Natural killer cell (primary cell): ENCODE data around the gene GRAMD4. TPM values are rescaled to one million over a fixed set of nuclear protein-coding genes. Genes with fewer than 3 reads are reported as not detected.

Experiments
- ATAC-seq, 3 donors: fragments of 150-1000 bp in 2 of 3; fragments of 200-7000 bp in 1 of 3; cut with Tn5 transposase; 1 replicate in 1 of 3; 2 replicates in 2 of 3; pipeline ENCODE4 v1.10.0; 2021; ENCODE audit warnings: mild to moderate bottlenecking in 2 of 3, moderate library complexity in 2 of 3
- DNase-seq, 2 donors: peaks; one replicate each; pipeline versions ENCODE4 v3.0.0 to v3.0.0-alpha.2; 2013 to 2021; ENCODE audit warnings: mixed read lengths in 1 of 2
- H3K27ac ChIP-seq: one replicate; pipeline ENCODE4 v1.5.1; 2013; ENCODE audit warnings: mild to moderate bottlenecking, low read length
- H3K27me3 ChIP-seq: one replicate; pipeline ENCODE4 v1.6.1; 2013; ENCODE audit warnings: low read length; ENCODE audit not compliant: control insufficient read depth, insufficient read depth
- H3K36me3 ChIP-seq: one replicate; pipeline ENCODE4 v1.6.1; 2013; ENCODE audit warnings: low read length; ENCODE audit not compliant: control insufficient read depth, insufficient read depth
- H3K4me1 ChIP-seq: one replicate; pipeline ENCODE4 v1.6.1; 2013; ENCODE audit warnings: low read length; ENCODE audit not compliant: control insufficient read depth, insufficient read depth
- H3K4me3 ChIP-seq: one replicate; pipeline ENCODE4 v1.5.1; 2013; ENCODE audit warnings: low read length
- H3K9me3 ChIP-seq: one replicate; pipeline ENCODE4 v1.6.1; 2013; ENCODE audit warnings: low read length; ENCODE audit not compliant: control insufficient read depth, insufficient read depth
- H3K27ac Mint-ChIP-seq, 2 donors: one replicate each; pipeline ENCODE4 v1.8.0; 2022; ENCODE audit warnings: mild to moderate bottlenecking in 2 of 2, mixed read lengths in 2 of 2, moderate library complexity in 1 of 2
- H3K27me3 Mint-ChIP-seq, 2 donors: one replicate each; pipeline ENCODE4 v1.8.0; 2022; ENCODE audit warnings: low read depth in 2 of 2, mixed read lengths in 2 of 2
- H3K36me3 Mint-ChIP-seq: one replicate; pipeline ENCODE4 v1.8.0; 2022; ENCODE audit warnings: mixed read lengths
- H3K4me1 Mint-ChIP-seq, 2 donors: one replicate each; pipeline ENCODE4 v1.8.0; 2022; ENCODE audit warnings: mixed read lengths in 2 of 2
- H3K4me3 Mint-ChIP-seq: one replicate; pipeline ENCODE4 v1.8.0; 2022; ENCODE audit warnings: mild to moderate bottlenecking, moderate library complexity, mixed read lengths
- H3K9me3 Mint-ChIP-seq, 2 donors: one replicate each; pipeline ENCODE4 v1.8.0; 2022; ENCODE audit warnings: mixed read lengths in 2 of 2
- WGBS: methylation state at CpG from one replicate; pipeline ENCODE4 v1.1.7; 2013; ENCODE audit warnings: missing lambda C conversion rate; ENCODE audit not compliant: insufficient coverage; 5-methylcytosine and 5-hydroxymethylcytosine counted together
- intact Hi-C: fragments of 100-400 bp; cut with micrococcal nuclease; formaldehyde crosslinking; loops from one replicate; pipeline ENCODE4 v1.14.2; 2022
- total RNA-seq, 4 donors: library from RNA; stranded (reverse); fragments of 120-200 nt in 1 of 4; gene quantifications; one replicate each; pipeline versions ENCODE4 v1.2.3 to v1.2.4, GENCODE V29; 2013 to 2022
- TF ChIP-seq, protein P1 (sequence below): fragments of 200-600 bp; IDR thresholded peaks from one replicate; pipeline ENCODE4 v1.8.0; 2022; ENCODE audit warnings: antibody characterized with exemption

Gene GRAMD4
- total RNA-seq, 3 donors from 2014 or later (not counting 1 experiment from before 2014, with no cell fraction given), result 30.0 to 78.5 (median 41.6) TPM

- ATAC-seq (peak; percentile 86 to 90 (median 88)), DNase-seq (peak; percentile 28 to 60)
- Mint-ChIP-seq H3K27me3 (no peaks in the 10 kb centered on the region), H3K27ac (peak overlapping the region; percentile 81 to 86), H3K36me3 (no peaks in the 10 kb centered on the region), H3K9me3 (no peaks in the 10 kb centered on the region), H3K4me3 (peak overlapping the region; percentile 82), H3K4me1 (peaks cover 10 to 28% of the 10 kb centered on the region in 2 donors)
- Histone ChIP-seq H3K27ac (peak overlapping the region; percentile 17), H3K36me3 (no peaks in the 10 kb centered on the region), H3K4me3 (no peak overlapping the region), H3K4me1 (peaks cover 23% of the 10 kb centered on the region), H3K27me3 (no peaks in the 10 kb centered on the region), H3K9me3 (no peaks in the 10 kb centered on the region)
- intact Hi-C loops, result no loop called here
- under 1% methylated on average over 7 of the region's 8 CpGs for WGBS
- TF ChIP-seq, protein P1, sequence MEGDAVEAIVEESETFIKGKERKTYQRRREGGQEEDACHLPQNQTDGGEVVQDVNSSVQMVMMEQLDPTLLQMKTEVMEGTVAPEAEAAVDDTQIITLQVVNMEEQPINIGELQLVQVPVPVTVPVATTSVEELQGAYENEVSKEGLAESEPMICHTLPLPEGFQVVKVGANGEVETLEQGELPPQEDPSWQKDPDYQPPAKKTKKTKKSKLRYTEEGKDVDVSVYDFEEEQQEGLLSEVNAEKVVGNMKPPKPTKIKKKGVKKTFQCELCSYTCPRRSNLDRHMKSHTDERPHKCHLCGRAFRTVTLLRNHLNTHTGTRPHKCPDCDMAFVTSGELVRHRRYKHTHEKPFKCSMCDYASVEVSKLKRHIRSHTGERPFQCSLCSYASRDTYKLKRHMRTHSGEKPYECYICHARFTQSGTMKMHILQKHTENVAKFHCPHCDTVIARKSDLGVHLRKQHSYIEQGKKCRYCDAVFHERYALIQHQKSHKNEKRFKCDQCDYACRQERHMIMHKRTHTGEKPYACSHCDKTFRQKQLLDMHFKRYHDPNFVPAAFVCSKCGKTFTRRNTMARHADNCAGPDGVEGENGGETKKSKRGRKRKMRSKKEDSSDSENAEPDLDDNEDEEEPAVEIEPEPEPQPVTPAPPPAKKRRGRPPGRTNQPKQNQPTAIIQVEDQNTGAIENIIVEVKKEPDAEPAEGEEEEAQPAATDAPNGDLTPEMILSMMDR, result no peak
Measured at GRCh38 chr22:46604306-46604690, 15.9 kb upstream of the GRAMD4 start.

DNA sequence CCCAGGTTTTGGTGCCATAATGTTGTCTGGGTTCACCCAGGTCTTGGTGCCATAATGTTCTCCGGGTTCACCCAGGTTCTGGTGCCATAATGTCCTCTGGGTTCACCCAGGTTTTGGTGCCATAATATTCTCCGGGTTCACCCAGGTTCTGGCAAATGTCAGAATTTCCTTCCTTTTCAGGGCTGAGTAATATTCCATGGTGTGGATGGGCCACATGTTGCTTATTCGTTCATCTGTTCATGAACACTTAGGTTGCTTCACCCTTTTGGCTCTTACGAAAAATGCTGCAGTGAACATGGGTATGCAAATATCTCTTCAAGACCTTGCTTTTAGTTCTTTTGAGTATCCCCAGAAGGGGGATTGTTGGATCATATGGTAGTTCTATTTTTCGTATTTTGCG is 15.1 kb upstream of the GRAMD4 start:
- DNase-seq (no peak), ATAC-seq (no peak)
- no peaks in the 10 kb centered on the region for H3K9me3 ChIP-seq
- H3K4me3 ChIP-seq, result no peak overlapping the region
- H3K27ac Mint-ChIP-seq, result no peak overlapping the region
- H3K4me1 Mint-ChIP-seq, result peaks cover 10 to 28% of the 10 kb centered on the region in 2 donors
- no peaks in the 10 kb centered on the region for H3K27me3 ChIP-seq
- peaks cover 29% of the 10 kb centered on the region for H3K4me1 ChIP-seq
- H3K36me3 Mint-ChIP-seq, result no peaks in the 10 kb centered on the region
- H3K9me3 Mint-ChIP-seq, result no peaks in the 10 kb centered on the region
- TF ChIP-seq, protein P1, result no peak
- no peak overlapping the region for H3K27ac ChIP-seq
- H3K36me3 ChIP-seq, result no peaks in the 10 kb centered on the region
- H3K4me3 Mint-ChIP-seq, result no peak overlapping the region
- H3K27me3 Mint-ChIP-seq, result no peaks in the 10 kb centered on the region
- WGBS, result 97% methylated on average over 4 of the region's 6 CpGs
- intact Hi-C loops, result no loop called here

DNA sequence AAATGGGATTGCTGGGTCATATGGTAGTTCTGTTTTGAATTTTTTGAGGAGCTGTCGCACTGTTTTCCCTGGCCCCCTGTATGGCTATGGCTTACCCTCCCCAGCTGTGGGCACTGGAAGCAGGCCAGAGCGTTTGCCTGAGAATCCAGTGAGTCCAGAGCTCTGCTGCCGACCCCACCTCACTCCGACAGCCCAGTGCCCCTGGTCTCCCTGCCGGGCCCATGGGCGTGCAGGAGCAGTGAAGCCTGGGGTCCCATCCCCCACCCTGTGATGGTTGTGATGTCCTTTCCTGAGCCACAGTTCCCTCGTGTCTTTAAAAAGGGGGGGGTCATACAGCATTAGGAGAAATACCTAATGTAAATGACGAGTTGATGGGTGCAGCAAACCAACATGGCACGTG is 13.3 kb upstream of the GRAMD4 start:
- no peak for ATAC-seq
- TF ChIP-seq, protein P1, result no peak
- Histone ChIP-seq H3K4me1 (peaks cover 34% of the 10 kb centered on the region), H3K27ac (no peak overlapping the region), H3K36me3 (no peaks in the 10 kb centered on the region), H3K9me3 (no peaks in the 10 kb centered on the region), H3K27me3 (no peaks in the 10 kb centered on the region), H3K4me3 (no peak overlapping the region)
- no peaks in the 10 kb centered on the region for H3K9me3 Mint-ChIP-seq
- no peaks in the 10 kb centered on the region for H3K27me3 Mint-ChIP-seq
- 89% methylated on average over 9 of the region's 9 CpGs for WGBS
- H3K27ac Mint-ChIP-seq, result no peak overlapping the region
- H3K36me3 Mint-ChIP-seq, result no peaks in the 10 kb centered on the region
- no peak overlapping the region for H3K4me3 Mint-ChIP-seq
- H3K4me1 Mint-ChIP-seq, result peaks cover 10 to 24% of the 10 kb centered on the region in 2 donors
- DNase-seq, result no peak
- intact Hi-C loops, result no loop called here

- TF ChIP-seq, protein P1, result no peak
- no peak overlapping the region for H3K27ac ChIP-seq
- H3K27ac Mint-ChIP-seq, result no peak overlapping the region
- WGBS, result 94% methylated on average over 27 of the region's 27 CpGs
- peaks cover 17 to 30% of the 10 kb centered on the region in 2 donors for H3K4me1 Mint-ChIP-seq
- no peaks in the 10 kb centered on the region for H3K36me3 Mint-ChIP-seq
- ATAC-seq (no peak), DNase-seq (no peak)
- no peaks in the 10 kb centered on the region for H3K27me3 Mint-ChIP-seq
- H3K9me3 ChIP-seq, result no peaks in the 10 kb centered on the region
- no peaks in the 10 kb centered on the region for H3K27me3 ChIP-seq
- no peak overlapping the region for H3K4me3 Mint-ChIP-seq
- no peaks in the 10 kb centered on the region for H3K36me3 ChIP-seq
- no peak overlapping the region for H3K4me3 ChIP-seq
- no peaks in the 10 kb centered on the region for H3K9me3 Mint-ChIP-seq
- peaks cover 36% of the 10 kb centered on the region for H3K4me1 ChIP-seq
- intact Hi-C loops, result no loop called here
Measured at GRCh38 chr22:46607483-46608114, 12.6 kb upstream of the GRAMD4 start.
